H1 (cell line): ENCODE results near the gene PLCL1. TPM values are rescaled to one million over a fixed set of nuclear protein-coding genes. Genes with fewer than 3 reads are reported as not detected.

Experiments
- BACH1 ChIP-seq: IDR thresholded peaks from 2 replicates; pipeline ENCODE4 v1.6.1; 2012; ENCODE audit warnings: low read length, improper control_type of control experiment
- CBX5 ChIP-seq: fragments of 300-800, 300-1000 bp; sonication (generic); IDR thresholded peaks from 2 replicates; pipeline ENCODE4 v1.7.1; 2016; ENCODE audit warnings: antibody characterized with exemption, low read length, low read depth
- CREB1 ChIP-seq: IDR thresholded peaks from 2 replicates; pipeline ENCODE4 v1.6.1; 2012; ENCODE audit warnings: inconsistent platforms
- CTBP2 ChIP-seq: IDR thresholded peaks from 2 replicates; pipeline ENCODE4 v1.7.0; 2011; ENCODE audit warnings: borderline replicate concordance, mild to moderate bottlenecking, moderate library complexity, mixed read lengths, low read length; ENCODE audit not compliant: insufficient read depth, insufficient read length
- KDM1A ChIP-seq: fragments of 200-600, 300-600 bp; sonication (generic); IDR thresholded peaks from 2 replicates; pipeline ENCODE4 v1.7.1; 2016; ENCODE audit warnings: mild to moderate bottlenecking, low read length, borderline replicate concordance
- RFX5 ChIP-seq: IDR thresholded peaks from 2 replicates; pipeline ENCODE4 v1.6.1; 2011; ENCODE audit warnings: low read depth, low read length, improper control_type of control experiment, borderline replicate concordance
- RNF2 ChIP-seq: fragments of 200-900, 300-1000 bp; sonication (generic); IDR thresholded peaks from 2 replicates; pipeline ENCODE4 v1.7.1; 2016; ENCODE audit warnings: borderline replicate concordance, low read depth, mild to moderate bottlenecking, antibody characterized with exemption, low read length; ENCODE audit not compliant: poor library complexity, severe bottlenecking; ENCODE audit errors: missing control alignments
- SIRT6 ChIP-seq: IDR thresholded peaks from one replicate; pipeline ENCODE4 v1.7.1; 2012; ENCODE audit warnings: low read length, inconsistent platforms
- polyA plus RNA-seq, 7 experiments: library from polyadenylated mRNA; depleted of rRNA in 3 of 7; stranded (reverse) in 5 of 7; unstranded in 2 of 7; fragments of >200 nt in 5 of 7; fragments of 200-250 nt in 2 of 7; gene quantifications; 1 replicate in 5 of 7; 2 replicates in 1 of 7; 4 replicates in 1 of 7; pipeline versions ENCODE4 v1.2.1 to v1.2.3, GENCODE V29; 2011 to 2013; ENCODE audit warnings: missing spikeins in 2 of 7, mixed read lengths in 2 of 7
- total RNA-seq: library from RNA; stranded (reverse); fragmentation: NEBNext Ultra II Directional; extraction: Animal tissue kit (Norgen Biotek cat#: 25700); gene quantifications from 2 replicates; pipeline ENCODE4 v1.2.1, GENCODE V29; 2021

PLCL1 gene
- total and polyA plus RNA-seq, 2 of the 8 experiments (the other 6 are each of a cell fraction or from before 2014, with no cell fraction given) = not detected

- no peak for TF ChIP-seq CBX5
- no peak for TF ChIP-seq RNF2
- no peak for TF ChIP-seq CTBP2
- TF ChIP-seq SIRT6 = no peak
- TF ChIP-seq CREB1 = no peak
- no peak for TF ChIP-seq KDM1A
- TF ChIP-seq BACH1 = no peak
- no peak for TF ChIP-seq RFX5
These were observed 154.3 kb downstream of the PLCL1 start (continued) for GRCh38 chr2:197958592-197959150.
